Cardiac muscle cell (in vitro differentiated cells and primary cell): ENCODE measurements around the gene GNA12. TPM values are rescaled to one million over a fixed set of nuclear protein-coding genes. Genes with fewer than 3 reads are reported as not detected.
"Not testable (repeated sequence)": the region's sequence is repeated elsewhere in the genome, so short reads cannot be mapped to it uniquely, and the experiment has no call there.

Experiments used
- DNase-seq, 2 donors: peaks; one replicate each; pipeline versions ENCODE4 v3.0.0 to v3.0.0-alpha.2; 2010 to 2017; ENCODE audit warnings: low read depth in 1 of 2, low spot score in 1 of 2
- H3K27ac ChIP-seq: fragments of 200-600 bp; sonication (generic); 2 replicates; pipeline ENCODE4 v1.5.1; 2016
- H3K27me3 ChIP-seq: fragments of 200-600 bp; sonication (generic); 2 replicates; pipeline ENCODE4 v1.6.0; 2016; ENCODE audit warnings: control low read depth
- H3K36me3 ChIP-seq: fragments of 200-600 bp; sonication (generic); 2 replicates; pipeline ENCODE4 v1.5.1; 2016; ENCODE audit warnings: control low read depth
- H3K4me1 ChIP-seq: fragments of 200-600 bp; sonication (generic); 2 replicates; pipeline ENCODE4 v1.8.1; 2017; ENCODE audit warnings: low read depth, mild to moderate bottlenecking, mixed run types
- H3K4me3 ChIP-seq: fragments of 200-600 bp; sonication (generic); 2 replicates; pipeline ENCODE4 v1.5.1; 2016; ENCODE audit warnings: mild to moderate bottlenecking
- H3K9me3 ChIP-seq: fragments of 200-600 bp; sonication (generic); 2 replicates; pipeline ENCODE4 v1.5.1; 2017; ENCODE audit warnings: low read depth, mild to moderate bottlenecking, control low read depth
- CTCF ChIP-seq: IDR thresholded peaks from 2 replicates; pipeline ENCODE4 v1.5.1; 2012; ENCODE audit warnings: low read depth, mild to moderate bottlenecking, low read length
- polyA plus RNA-seq: library from polyadenylated mRNA; unstranded; fragments of >200 nt; fragmentation: Nextera tagmentation; extraction: Ambion mirVana; gene quantifications from 2 replicates; pipeline ENCODE4 v1.2.1, GENCODE V29; 2016
- total RNA-seq: library from RNA; depleted of rRNA; stranded (reverse); fragments of >200 nt; gene quantifications from 2 replicates; pipeline ENCODE4 v1.2.3, GENCODE V29; 2016

GNA12 gene
- total and polyA plus RNA-seq, 2 experiments from 2014 or later, result 54.4 to 59.1 TPM

GRCh38 chr7:2753148-2753547 is 91.0 kb downstream of the GNA12 start:
- TF ChIP-seq CTCF, result no peak
- Histone ChIP-seq H3K4me1 (peaks cover 19% of the 10 kb centered on the region), H3K27me3 (no peaks in the 10 kb centered on the region), H3K4me3 (no peak overlapping the region), H3K36me3 (no peaks in the 10 kb centered on the region), H3K9me3 (no peaks in the 10 kb centered on the region), H3K27ac (no peak overlapping the region)
- DNase-seq, result no peak

DNA sequence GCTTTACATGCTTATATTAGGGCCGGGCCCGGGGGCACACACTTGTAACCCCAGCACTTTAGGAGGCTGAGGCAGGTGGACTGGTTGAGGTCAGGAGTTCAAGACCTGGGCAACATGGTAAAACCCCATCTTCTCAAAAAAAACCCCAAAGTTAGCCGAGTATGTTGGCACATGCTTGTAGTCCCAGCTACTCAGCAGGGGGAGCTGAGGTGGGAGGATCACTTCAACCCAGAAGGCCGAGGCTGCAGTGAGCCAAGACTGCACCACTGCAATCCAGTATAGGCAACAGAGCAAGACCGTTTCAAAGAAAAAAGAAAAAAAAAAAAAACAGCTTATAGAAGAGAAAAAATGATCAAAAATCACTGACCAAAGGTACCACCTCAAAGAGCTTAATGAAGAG is 93.0 kb downstream of the GNA12 start:
- no peaks in the 10 kb centered on the region for H3K36me3 ChIP-seq
- no peaks in the 10 kb centered on the region for H3K27me3 ChIP-seq
- H3K4me3 ChIP-seq, result no peak overlapping the region
- peaks cover 10% of the 10 kb centered on the region for H3K4me1 ChIP-seq
- DNase-seq, result peak in 1 of 2 donors; percentile 34
- peak overlapping the region; percentile 46 for H3K27ac ChIP-seq
- no peaks in the 10 kb centered on the region for H3K9me3 ChIP-seq
- no peak for TF ChIP-seq CTCF

GRCh38 chr7:2750004-2750407 is 94.1 kb downstream of the GNA12 start:
- Histone ChIP-seq H3K4me1 (peaks cover 10% of the 10 kb centered on the region), H3K27me3 (no peaks in the 10 kb centered on the region), H3K4me3 (no peak overlapping the region), H3K9me3 (no peaks in the 10 kb centered on the region), H3K36me3 (no peaks in the 10 kb centered on the region), H3K27ac (peak overlapping the region; percentile 46)
- no peak for TF ChIP-seq CTCF
- peak in 1 of 2 donors; percentile 42 for DNase-seq

- not testable (repeated sequence) for H3K4me3 ChIP-seq, H3K36me3 ChIP-seq, DNase-seq, H3K27ac ChIP-seq, H3K4me1 ChIP-seq, H3K27me3 ChIP-seq, H3K9me3 ChIP-seq
Measured at GRCh38 chr7:2748684-2749083, 95.4 kb downstream of the GNA12 start.

- not testable (repeated sequence) for DNase-seq, H3K36me3 ChIP-seq, H3K4me3 ChIP-seq, H3K27ac ChIP-seq, H3K9me3 ChIP-seq, H3K27me3 ChIP-seq
- peaks cover 10% of the 10 kb centered on the region for H3K4me1 ChIP-seq
Measured at GRCh38 chr7:2743523-2744185, 100.5 kb downstream of the GNA12 start.

GRCh38 chr7:2738766-2739549 is 105.2 kb downstream of the GNA12 start:
- no peak overlapping the region for H3K27ac ChIP-seq
- no peak for DNase-seq
- no peaks in the 10 kb centered on the region for H3K27me3 ChIP-seq
- H3K4me1 ChIP-seq, result peaks cover 50% of the 10 kb centered on the region
- H3K4me3 ChIP-seq, result no peak overlapping the region
- H3K36me3 ChIP-seq, result no peaks in the 10 kb centered on the region
- TF ChIP-seq CTCF, result no peak
- H3K9me3 ChIP-seq, result peaks cover 3% of the 10 kb centered on the region
